ENCODE results near the gene CXorf38.

Gene CXorf38

DNA sequence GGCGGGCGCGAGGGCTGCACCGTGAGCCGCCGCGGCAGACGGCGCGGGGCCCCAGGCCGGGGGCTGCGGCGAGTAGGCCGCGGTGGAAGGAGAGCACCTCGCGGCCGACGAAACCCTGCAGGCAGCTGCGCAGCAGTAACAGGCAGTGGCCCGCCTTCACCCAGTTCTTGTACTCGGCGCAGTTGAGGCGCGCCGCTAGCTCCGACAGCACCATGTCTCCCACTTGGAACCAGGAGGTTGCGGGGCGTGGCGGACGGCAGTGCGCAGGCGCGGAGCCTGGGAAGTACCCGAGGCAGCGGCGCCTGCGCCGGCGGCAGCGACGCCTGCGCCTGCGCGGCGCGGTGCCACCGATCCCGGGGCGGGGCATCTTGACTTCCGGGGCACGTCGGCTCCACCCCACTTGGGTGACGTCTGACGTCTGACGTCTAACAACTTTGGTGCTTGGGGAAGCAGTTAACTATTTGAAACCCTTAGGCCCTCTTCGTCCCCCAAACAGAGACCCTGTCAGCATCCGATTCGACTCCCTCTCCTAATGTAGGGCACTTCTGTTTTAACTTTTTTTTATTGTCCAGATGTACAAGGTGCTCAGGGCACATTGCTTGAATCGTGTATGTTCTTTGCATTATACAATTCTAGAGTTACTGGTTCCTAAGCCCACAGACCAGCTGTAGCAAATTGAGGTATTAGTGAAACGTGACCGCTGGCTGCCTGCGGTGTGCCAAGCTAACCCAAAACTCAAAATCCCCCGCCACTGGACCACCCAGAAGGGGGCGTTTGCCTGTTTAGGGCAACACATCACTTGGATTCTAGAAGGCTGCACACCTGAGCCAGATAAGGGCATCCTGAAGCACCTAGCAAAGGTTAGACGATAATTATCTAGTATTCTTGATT is at the start of gene CXorf38:
Gene CXorf38, minus strand, starts transcription at position 255 of the 891 bp plus-strand sequence. Its CDS starts 41 bp downstream, at position 214.
- DNase-seq = peak; percentile 92 to 96
- TF ChIP-seq POLR2A (IDR thresholded peaks at IDR 0.05; ENCODE audit: low read length) (peak; percentile 38), GATA1 (IDR thresholded peaks at IDR 0.05; ENCODE audit: low read depth, low read length) (no peak)

DNA sequence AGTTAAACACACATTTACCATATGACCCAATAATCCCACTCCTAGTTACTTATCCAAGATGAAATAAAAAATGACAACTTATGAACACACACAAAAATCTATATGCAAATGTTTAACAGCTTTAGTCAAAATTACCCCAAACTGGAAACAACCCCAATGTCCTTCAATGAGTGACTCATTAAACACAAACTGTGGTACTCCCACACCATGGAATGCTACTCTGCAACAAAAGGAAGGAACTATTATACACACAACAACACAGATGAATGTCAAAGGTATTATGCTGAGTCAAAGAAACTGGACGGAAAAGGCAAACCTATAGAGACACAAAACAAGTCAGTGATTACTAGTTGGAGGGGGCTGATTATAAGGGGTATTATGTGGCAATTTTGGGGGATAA is 47.4 kb upstream of the CXorf38 start:
- no peak for TF ChIP-seq POLR2A (IDR thresholded peaks at IDR 0.05; ENCODE audit: low read length)
- TF ChIP-seq GATA1 (IDR thresholded peaks at IDR 0.05; ENCODE audit: low read depth, low read length) = no peak
- DNase-seq = no peak

DNA sequence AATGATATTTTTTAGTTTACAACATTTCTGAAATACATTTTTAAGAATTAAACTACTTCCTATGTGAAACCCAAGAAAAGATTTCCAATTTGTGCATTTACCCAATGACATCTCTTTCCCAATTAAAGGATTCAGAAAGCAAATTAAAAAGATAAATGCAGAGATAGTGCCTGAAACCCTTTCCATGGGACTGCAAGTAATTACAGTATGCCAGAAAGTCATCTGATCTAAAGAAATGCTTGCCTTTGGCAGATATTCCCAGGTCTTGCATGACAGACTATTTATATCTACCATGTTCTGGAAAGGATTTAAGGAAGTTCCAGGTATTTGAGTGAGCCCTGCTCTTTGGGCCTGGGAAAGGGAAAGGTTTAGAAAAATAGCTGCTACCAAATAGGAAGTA is 41.6 kb upstream of the CXorf38 start:
- no peak for DNase-seq
- no peak for TF ChIP-seq GATA1 (IDR thresholded peaks at IDR 0.05; ENCODE audit: low read depth, low read length)

- TF ChIP-seq GATA1 (IDR thresholded peaks at IDR 0.05; ENCODE audit: low read depth, low read length) = no peak
- TF ChIP-seq POLR2A (IDR thresholded peaks at IDR 0.05; ENCODE audit: low read length) = no peak
- no peak for DNase-seq
Measured at GRCh38 chrX:40687169-40687568, 39.8 kb upstream of the CXorf38 start.

GRCh38 chrX:40685362-40685918 is 38.1 kb upstream of the CXorf38 start:
- no peak for TF ChIP-seq GATA1 (IDR thresholded peaks at IDR 0.05; ENCODE audit: low read depth, low read length)
- DNase-seq = no peak

DNA sequence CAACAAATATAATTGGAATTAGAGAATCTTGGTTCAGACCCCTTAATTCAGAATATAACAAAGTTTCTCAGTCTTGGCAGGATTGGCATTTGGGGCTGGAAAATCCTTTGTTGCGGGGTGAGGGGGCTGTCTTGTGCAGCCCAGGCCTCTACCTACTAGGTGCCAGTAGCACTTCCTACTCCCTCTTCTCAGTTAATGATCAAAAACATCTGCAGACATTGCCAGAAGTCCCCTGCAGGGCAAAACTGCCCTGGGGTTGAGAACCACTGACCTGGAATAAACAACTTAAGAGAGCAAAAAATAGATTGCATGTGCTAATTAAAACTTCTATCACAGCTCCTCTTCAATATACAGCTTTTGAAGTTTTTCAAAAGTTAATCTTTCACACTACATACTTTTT is 36.7 kb upstream of the CXorf38 start:
- TF ChIP-seq POLR2A (IDR thresholded peaks at IDR 0.05; ENCODE audit: low read length) (no peak), GATA1 (IDR thresholded peaks at IDR 0.05; ENCODE audit: low read depth, low read length) (no peak)
- DNase-seq = no peak

DNA sequence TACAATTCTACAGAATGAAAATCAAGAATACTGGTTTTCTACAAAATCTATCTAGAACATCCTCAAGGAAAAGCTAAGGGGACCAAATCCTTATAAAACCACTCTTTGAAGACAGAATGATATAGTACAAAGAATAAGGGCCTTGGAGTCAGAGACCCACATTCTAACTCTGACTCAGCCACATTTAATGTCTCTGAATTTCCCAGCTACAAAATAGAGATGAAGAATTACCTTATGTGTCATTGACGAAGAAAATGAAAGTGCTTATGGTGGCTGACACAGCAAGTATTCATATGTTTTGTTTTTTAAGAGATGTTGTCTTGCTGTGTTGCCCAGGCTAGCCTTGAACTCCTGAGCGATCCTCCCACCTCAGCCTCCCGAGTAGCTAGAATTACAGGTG is 35.9 kb upstream of the CXorf38 start:
- TF ChIP-seq GATA1 (IDR thresholded peaks at IDR 0.05; ENCODE audit: low read depth, low read length) (no peak), POLR2A (IDR thresholded peaks at IDR 0.05; ENCODE audit: low read length) (no peak)
- DNase-seq = no peak

GRCh38 chrX:40671126-40671525 is 23.8 kb upstream of the CXorf38 start:
- DNase-seq = no peak
- TF ChIP-seq POLR2A (IDR thresholded peaks at IDR 0.05; ENCODE audit: low read length) = no peak
- TF ChIP-seq GATA1 (IDR thresholded peaks at IDR 0.05; ENCODE audit: low read depth, low read length) = no peak

GRCh38 chrX:40663880-40664630 is 16.7 kb upstream of the CXorf38 start:
- DNase-seq = peak in 1 of 2 experiments; percentile 16
- TF ChIP-seq GATA1 (IDR thresholded peaks at IDR 0.05; ENCODE audit: low read depth, low read length) (no peak), POLR2A (IDR thresholded peaks at IDR 0.05; ENCODE audit: low read length) (no peak)

- DNase-seq = no peak
- TF ChIP-seq POLR2A (IDR thresholded peaks at IDR 0.05; ENCODE audit: low read length) = no peak
- no peak for TF ChIP-seq GATA1 (IDR thresholded peaks at IDR 0.05; ENCODE audit: low read depth, low read length)
Measured at GRCh38 chrX:40663078-40663740, 15.8 kb upstream of the CXorf38 start.

- no peak for TF ChIP-seq POLR2A (IDR thresholded peaks at IDR 0.05; ENCODE audit: low read length)
- no peak for TF ChIP-seq GATA1 (IDR thresholded peaks at IDR 0.05; ENCODE audit: low read depth, low read length)
- DNase-seq = no peak
Measured at GRCh38 chrX:40661489-40661888, 14.1 kb upstream of the CXorf38 start.

DNA sequence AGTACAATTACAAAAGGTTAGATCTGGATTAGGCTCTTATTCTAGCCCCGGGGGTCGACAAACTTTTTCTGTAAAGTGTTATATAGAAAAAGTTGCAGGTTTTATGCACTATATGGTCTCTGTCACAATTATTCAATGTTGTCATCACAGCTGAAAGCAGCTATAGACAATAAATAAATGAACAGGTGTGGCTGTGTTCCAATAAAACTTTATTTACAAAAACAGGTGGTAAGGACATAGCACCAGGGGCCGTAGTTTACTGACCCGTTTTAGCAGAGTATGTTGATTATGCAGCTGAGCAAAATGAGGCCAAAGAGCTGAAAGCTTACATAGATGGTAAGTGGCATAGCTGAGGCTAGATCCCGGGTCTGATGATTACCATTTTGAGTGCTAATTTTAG is 13.0 kb upstream of the CXorf38 start:
- TF ChIP-seq POLR2A (IDR thresholded peaks at IDR 0.05; ENCODE audit: low read length) (no peak), GATA1 (IDR thresholded peaks at IDR 0.05; ENCODE audit: low read depth, low read length) (no peak)
- no peak for DNase-seq

- no peak for DNase-seq
- no peak for TF ChIP-seq GATA1 (IDR thresholded peaks at IDR 0.05; ENCODE audit: low read depth, low read length)
- TF ChIP-seq POLR2A (IDR thresholded peaks at IDR 0.05; ENCODE audit: low read length) = no peak
Measured at GRCh38 chrX:40653535-40653934, 6.2 kb upstream of the CXorf38 start.

GRCh38 chrX:40652664-40653063 is 5.3 kb upstream of the CXorf38 start:
- TF ChIP-seq POLR2A (IDR thresholded peaks at IDR 0.05; ENCODE audit: low read length) = no peak
- no peak for TF ChIP-seq GATA1 (IDR thresholded peaks at IDR 0.05; ENCODE audit: low read depth, low read length)
- no peak for DNase-seq
